ENCODE measurements around the gene KCNQ1OT1. TPM values are rescaled to one million over a fixed set of nuclear protein-coding genes. Genes with fewer than 3 reads are reported as not detected.

KCNQ1OT1 gene
- total and polyA plus RNA-seq, 9 of the 15 experiments (the other 6 are each of a cell fraction or from before 2014, with no cell fraction given), result 0.04 to 2.3 (median 0.74) TPM

GRCh38 chr11:2701898-2702434 is 2.2 kb upstream of the KCNQ1OT1 start:
- in situ Hi-C loops (cut with MboI), result no loop called here
- no TSS peak for BruUV-seq (replicated peaks)
- 59% methylated on average over 5 of the region's 5 CpGs for WGBS (ENCODE audit: insufficient coverage, low coverage, missing lambda C conversion rate)

More at GRCh38 chr11:2701898-2702434, 2.2 kb upstream of the KCNQ1OT1 start:
- Histone ChIP-seq H3K4me3 (no peak overlapping the region), H3K4me1 (replicated peaks in 1 of 2; ENCODE audit: control insufficient read depth in 2 of 2, insufficient read depth in 2 of 2, low read length in 2 of 2) (peaks cover 17 to 47% of the 10 kb centered on the region in 2 experiments; a peak in 4 of 5 replicates), H3K36me3 (ENCODE audit: control insufficient read depth, insufficient read depth, low read length) (no peaks in the 10 kb centered on the region), H3K9me3 (replicated peaks; ENCODE audit: control insufficient read depth, insufficient read depth, low read depth, low read length) (no peaks in the 10 kb centered on the region; the same call in 1 of the 2 replicates), H3K27me3 (ENCODE audit: control insufficient read depth in 2 of 2, insufficient read depth in 2 of 2, low read length in 2 of 2) (no peaks in the 10 kb centered on the region), H2AFZ (ENCODE audit: low read depth, low read length) (no peak overlapping the region), H4K20me1 (replicated peaks; ENCODE audit: control insufficient read depth, insufficient read depth, low read length) (peaks cover 20% of the 10 kb centered on the region), H3K9me1 (ENCODE audit: control insufficient read depth, insufficient read depth, low read length) (no peaks in the 10 kb centered on the region), H3K27ac (ENCODE audit: extremely low read depth, low read depth, low read length) (no peak overlapping the region), H3K79me2 (ENCODE audit: control insufficient read depth, insufficient read depth, low read length) (peaks cover 32% of the 10 kb centered on the region), H3K4me2 (ENCODE audit: insufficient read depth, low read length) (no peak overlapping the region), H3K9ac (ENCODE audit: insufficient read depth in 1 of 2, low read depth in 2 of 2, low read length in 2 of 2) (peak overlapping the region in 1 of 2 experiments; percentile 54; a peak in 1 of 4 replicates)
- ChIA-PET CTCF (ENCODE audit: low intra/inter-chr PET ratio) (interaction anchor here (0.6 kb wide), 1 partner anchor 481 kb away, joined by 3 read pairs; no protein-coding TSS in a partner anchor), POLR2A (interaction anchor here (0.7 to 2.6 kb wide), 7 partner anchors 9 to 291 kb away, joined by 3 to 14 read pairs (median 4); no protein-coding TSS in a partner anchor)
- no peak for ATAC-seq
- intact Hi-C loops (cut with micrococcal nuclease), result no loop called here
- no peak for FAIRE-seq
- no peak for DNase-seq (ENCODE audit: extremely low read depth in 1 of 4, low spot score in 3 of 4)
- TF ChIP-seq MYNN (IDR thresholded peaks at IDR 0.05) (peak; percentile 81; the same call in 1 of the 2 replicates), MYNN (CRISPR knock-in tag; IDR thresholded peaks at IDR 0.05) (peak; percentile 55; the same call in 1 of the 2 replicates), ZNF398 (CRISPR knock-in tag; IDR thresholded peaks at IDR 0.05) (no peak)
